ENCODE measurements around the gene NPHP4. TPM values are rescaled to one million over a fixed set of nuclear protein-coding genes. Genes with fewer than 3 reads are reported as not detected.
"Not testable (repeated sequence)": the region's sequence is repeated elsewhere in the genome, so short reads cannot be mapped to it uniquely, and the experiment has no call there.

NPHP4 gene
- total and polyA plus RNA-seq, 5 donors from 2014 or later: 0.29 to 13.2 (median 0.80) TPM

GRCh38 chr1:5895446-5896406 lies 96.5 kb downstream of the NPHP4 start:
- Mint-ChIP-seq H3K4me3 (no peak overlapping the region), H3K4me1 (peaks cover 0 to 5% (median 0%) of the 10 kb centered on the region in 4 donors), H3K36me3 (peaks cover 28% of the 10 kb centered on the region), H3K27ac (no peak overlapping the region), H3K27me3 (no peaks in the 10 kb centered on the region), H3K9me3 (peaks cover 0 to 2% (median 0%) of the 10 kb centered on the region in 7 donors)
- Histone ChIP-seq H3K27ac (ENCODE audit: insufficient read depth, low read length, poor library complexity, severe bottlenecking) (no peak overlapping the region), H3K9me3 (ENCODE audit: control insufficient read depth in 2 of 2, low read length in 2 of 2) (no peaks in the 10 kb centered on the region), H3K4me1 (ENCODE audit: control insufficient read depth, insufficient read depth, low read length, poor library complexity, severe bottlenecking) (no peaks in the 10 kb centered on the region), H3K36me3 (ENCODE audit: control insufficient read depth, insufficient read depth, low read length) (no peaks in the 10 kb centered on the region), H3K27me3 (ENCODE audit: control insufficient read depth, insufficient read depth, low read length) (no peaks in the 10 kb centered on the region), H3K4me3 (ENCODE audit: low read depth, low read length) (no peak overlapping the region)
- ATAC-seq (ENCODE audit: low read depth in 2 of 2) (no peak), DNase-seq (no peak)

- H3K36me3 Mint-ChIP-seq: peaks cover 26% of the 10 kb centered on the region
- not testable (repeated sequence) for H3K27me3 ChIP-seq (ENCODE audit: control insufficient read depth, insufficient read depth, low read length); H3K27me3 Mint-ChIP-seq; H3K9me3 ChIP-seq (ENCODE audit: control insufficient read depth in 2 of 2, low read length in 2 of 2); H3K9me3 Mint-ChIP-seq; H3K4me1 Mint-ChIP-seq; H3K4me1 ChIP-seq (ENCODE audit: control insufficient read depth, insufficient read depth, low read length, poor library complexity, severe bottlenecking); DNase-seq; H3K27ac Mint-ChIP-seq; H3K4me3 ChIP-seq (ENCODE audit: low read depth, low read length); H3K4me3 Mint-ChIP-seq; H3K36me3 ChIP-seq (ENCODE audit: control insufficient read depth, insufficient read depth, low read length); ATAC-seq (ENCODE audit: low read depth in 2 of 2); H3K27ac ChIP-seq (ENCODE audit: insufficient read depth, low read length, poor library complexity, severe bottlenecking)
These were observed 98.4 kb downstream of the NPHP4 start for GRCh38 chr1:5893699-5894278.

GRCh38 chr1:5892329-5892728 lies 99.9 kb downstream of the NPHP4 start:
- no peaks in the 10 kb centered on the region for H3K9me3 ChIP-seq (ENCODE audit: control insufficient read depth in 2 of 2, low read length in 2 of 2)
- Mint-ChIP-seq H3K4me1 (peaks cover 0 to 5% (median 0%) of the 10 kb centered on the region in 4 donors), H3K9me3 (peaks cover 0 to 2% (median 0%) of the 10 kb centered on the region in 7 donors), H3K27ac (no peak overlapping the region), H3K27me3 (no peaks in the 10 kb centered on the region), H3K36me3 (peaks cover 17% of the 10 kb centered on the region), H3K4me3 (no peak overlapping the region)
- DNase-seq (no peak), ATAC-seq (ENCODE audit: low read depth in 2 of 2) (no peak)
- no peaks in the 10 kb centered on the region for H3K36me3 ChIP-seq (ENCODE audit: control insufficient read depth, insufficient read depth, low read length)
- no peak overlapping the region for H3K4me3 ChIP-seq (ENCODE audit: low read depth, low read length)
- H3K27me3 ChIP-seq (ENCODE audit: control insufficient read depth, insufficient read depth, low read length): no peaks in the 10 kb centered on the region
- no peaks in the 10 kb centered on the region for H3K4me1 ChIP-seq (ENCODE audit: control insufficient read depth, insufficient read depth, low read length, poor library complexity, severe bottlenecking)
- no peak overlapping the region for H3K27ac ChIP-seq (ENCODE audit: insufficient read depth, low read length, poor library complexity, severe bottlenecking)

GRCh38 chr1:5891736-5892135 lies 100.5 kb downstream of the NPHP4 start:
- H3K4me3 Mint-ChIP-seq: no peak overlapping the region
- no peak overlapping the region for H3K4me3 ChIP-seq (ENCODE audit: low read depth, low read length)
- ATAC-seq (ENCODE audit: low read depth in 2 of 2) (no peak), DNase-seq (no peak)
- H3K27ac ChIP-seq (ENCODE audit: insufficient read depth, low read length, poor library complexity, severe bottlenecking): no peak overlapping the region
- peaks cover 13% of the 10 kb centered on the region for H3K36me3 Mint-ChIP-seq
- peaks cover 0 to 5% (median 0%) of the 10 kb centered on the region in 4 donors for H3K4me1 Mint-ChIP-seq
- H3K27me3 ChIP-seq (ENCODE audit: control insufficient read depth, insufficient read depth, low read length): no peaks in the 10 kb centered on the region
- no peaks in the 10 kb centered on the region for H3K27me3 Mint-ChIP-seq
- no peaks in the 10 kb centered on the region for H3K36me3 ChIP-seq (ENCODE audit: control insufficient read depth, insufficient read depth, low read length)
- no peaks in the 10 kb centered on the region for H3K9me3 ChIP-seq (ENCODE audit: control insufficient read depth in 2 of 2, low read length in 2 of 2)
- peaks cover 0 to 2% (median 0%) of the 10 kb centered on the region in 7 donors for H3K9me3 Mint-ChIP-seq
- no peak overlapping the region for H3K27ac Mint-ChIP-seq
- H3K4me1 ChIP-seq (ENCODE audit: control insufficient read depth, insufficient read depth, low read length, poor library complexity, severe bottlenecking): no peaks in the 10 kb centered on the region

GRCh38 chr1:5891137-5891536 lies 101.1 kb downstream of the NPHP4 start:
- H3K4me1 Mint-ChIP-seq: peaks cover 0 to 5% (median 0%) of the 10 kb centered on the region in 4 donors
- H3K27ac Mint-ChIP-seq: no peak overlapping the region
- Histone ChIP-seq H3K36me3 (ENCODE audit: control insufficient read depth, insufficient read depth, low read length) (no peaks in the 10 kb centered on the region), H3K4me1 (ENCODE audit: control insufficient read depth, insufficient read depth, low read length, poor library complexity, severe bottlenecking) (no peaks in the 10 kb centered on the region), H3K27ac (ENCODE audit: insufficient read depth, low read length, poor library complexity, severe bottlenecking) (no peak overlapping the region), H3K9me3 (ENCODE audit: control insufficient read depth in 2 of 2, low read length in 2 of 2) (no peaks in the 10 kb centered on the region), H3K4me3 (ENCODE audit: low read depth, low read length) (no peak overlapping the region), H3K27me3 (ENCODE audit: control insufficient read depth, insufficient read depth, low read length) (no peaks in the 10 kb centered on the region)
- DNase-seq: no peak
- H3K27me3 Mint-ChIP-seq: no peaks in the 10 kb centered on the region
- H3K4me3 Mint-ChIP-seq: no peak overlapping the region
- peaks cover 13% of the 10 kb centered on the region for H3K36me3 Mint-ChIP-seq
- H3K9me3 Mint-ChIP-seq: peaks cover 0 to 2% (median 0%) of the 10 kb centered on the region in 7 donors
- no peak for ATAC-seq (ENCODE audit: low read depth in 2 of 2)

GRCh38 chr1:5890346-5891106 lies 101.7 kb downstream of the NPHP4 start:
- no peak for DNase-seq
- H3K27ac Mint-ChIP-seq: no peak overlapping the region

GRCh38 chr1:5889901-5890300 lies 102.3 kb downstream of the NPHP4 start:
- Mint-ChIP-seq H3K9me3 (peaks cover 0 to 2% (median 0%) of the 10 kb centered on the region in 7 donors), H3K27me3 (no peaks in the 10 kb centered on the region), H3K27ac (no peak overlapping the region), H3K36me3 (peaks cover 14% of the 10 kb centered on the region), H3K4me3 (no peak overlapping the region), H3K4me1 (peaks cover 0 to 2% (median 0%) of the 10 kb centered on the region in 4 donors)
- DNase-seq (no peak), ATAC-seq (ENCODE audit: low read depth in 2 of 2) (no peak)
- no peaks in the 10 kb centered on the region for H3K4me1 ChIP-seq (ENCODE audit: control insufficient read depth, insufficient read depth, low read length, poor library complexity, severe bottlenecking)
- no peak overlapping the region for H3K27ac ChIP-seq (ENCODE audit: insufficient read depth, low read length, poor library complexity, severe bottlenecking)
- no peaks in the 10 kb centered on the region for H3K27me3 ChIP-seq (ENCODE audit: control insufficient read depth, insufficient read depth, low read length)
- H3K36me3 ChIP-seq (ENCODE audit: control insufficient read depth, insufficient read depth, low read length): no peaks in the 10 kb centered on the region
- no peak overlapping the region for H3K4me3 ChIP-seq (ENCODE audit: low read depth, low read length)
- H3K9me3 ChIP-seq (ENCODE audit: control insufficient read depth in 2 of 2, low read length in 2 of 2): no peaks in the 10 kb centered on the region

More at GRCh38 chr1:5890346-5891106, 101.7 kb downstream of the NPHP4 start:
- peaks cover 16% of the 10 kb centered on the region for H3K36me3 Mint-ChIP-seq
- no peak for ATAC-seq (ENCODE audit: low read depth in 2 of 2)
- Histone ChIP-seq H3K36me3 (ENCODE audit: control insufficient read depth, insufficient read depth, low read length) (no peaks in the 10 kb centered on the region), H3K27me3 (ENCODE audit: control insufficient read depth, insufficient read depth, low read length) (no peaks in the 10 kb centered on the region), H3K4me3 (ENCODE audit: low read depth, low read length) (no peak overlapping the region), H3K9me3 (ENCODE audit: control insufficient read depth in 2 of 2, low read length in 2 of 2) (no peaks in the 10 kb centered on the region), H3K4me1 (ENCODE audit: control insufficient read depth, insufficient read depth, low read length, poor library complexity, severe bottlenecking) (no peaks in the 10 kb centered on the region), H3K27ac (ENCODE audit: insufficient read depth, low read length, poor library complexity, severe bottlenecking) (no peak overlapping the region)
- peaks cover 0 to 2% (median 0%) of the 10 kb centered on the region in 4 donors for H3K4me1 Mint-ChIP-seq
- no peak overlapping the region for H3K4me3 Mint-ChIP-seq
- H3K9me3 Mint-ChIP-seq: peaks cover 0 to 2% (median 0%) of the 10 kb centered on the region in 7 donors
- no peaks in the 10 kb centered on the region for H3K27me3 Mint-ChIP-seq
